GM21360 (cell line): ENCODE measurements around the gene ZRANB1.

Source experiments
- ATAC-seq: cut with Tn5 transposase; IDR thresholded peaks from one replicate; pipeline ENCODE4 v1.9.1; 2021; ENCODE audit warnings: mild to moderate bottlenecking, moderate library complexity; ENCODE audit not compliant: unreplicated experiment

Gene ZRANB1

DNA sequence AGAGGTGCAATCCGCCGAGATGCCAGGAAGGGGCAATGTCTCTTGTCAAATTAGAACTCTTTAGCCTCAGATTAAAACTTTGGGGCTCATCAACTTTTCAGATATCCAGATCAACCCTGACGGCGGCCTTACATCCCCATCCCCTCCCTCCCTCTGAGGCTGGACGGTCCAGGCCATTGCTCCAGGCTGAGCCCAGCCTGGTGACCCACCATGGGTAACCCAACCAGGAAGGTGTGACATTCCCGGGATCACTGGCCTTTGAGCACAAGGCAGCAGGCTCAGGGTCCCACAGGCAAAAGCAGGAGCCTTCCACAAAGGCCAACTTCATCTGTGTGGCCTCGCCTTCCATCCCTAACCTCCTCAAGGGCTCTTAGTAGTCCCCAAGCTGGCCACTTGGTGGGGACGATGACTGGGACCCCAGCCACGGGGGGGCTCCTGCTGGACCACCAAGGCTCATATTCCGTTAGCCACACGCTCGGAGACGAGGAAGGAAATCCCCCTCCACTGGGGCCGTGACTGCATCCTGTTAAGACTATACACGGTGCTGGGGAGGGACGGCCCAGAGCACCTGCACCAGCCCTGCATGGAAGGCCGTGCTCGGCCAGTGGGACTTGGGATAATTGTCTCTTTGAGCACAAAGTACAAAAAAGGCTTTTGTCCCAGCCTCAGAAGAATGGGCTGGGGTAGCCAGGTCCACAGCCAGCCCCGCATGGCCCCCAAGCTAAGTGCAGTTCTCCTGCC is 62.8 kb downstream of the ZRANB1 start:
- ATAC-seq = no peak

DNA sequence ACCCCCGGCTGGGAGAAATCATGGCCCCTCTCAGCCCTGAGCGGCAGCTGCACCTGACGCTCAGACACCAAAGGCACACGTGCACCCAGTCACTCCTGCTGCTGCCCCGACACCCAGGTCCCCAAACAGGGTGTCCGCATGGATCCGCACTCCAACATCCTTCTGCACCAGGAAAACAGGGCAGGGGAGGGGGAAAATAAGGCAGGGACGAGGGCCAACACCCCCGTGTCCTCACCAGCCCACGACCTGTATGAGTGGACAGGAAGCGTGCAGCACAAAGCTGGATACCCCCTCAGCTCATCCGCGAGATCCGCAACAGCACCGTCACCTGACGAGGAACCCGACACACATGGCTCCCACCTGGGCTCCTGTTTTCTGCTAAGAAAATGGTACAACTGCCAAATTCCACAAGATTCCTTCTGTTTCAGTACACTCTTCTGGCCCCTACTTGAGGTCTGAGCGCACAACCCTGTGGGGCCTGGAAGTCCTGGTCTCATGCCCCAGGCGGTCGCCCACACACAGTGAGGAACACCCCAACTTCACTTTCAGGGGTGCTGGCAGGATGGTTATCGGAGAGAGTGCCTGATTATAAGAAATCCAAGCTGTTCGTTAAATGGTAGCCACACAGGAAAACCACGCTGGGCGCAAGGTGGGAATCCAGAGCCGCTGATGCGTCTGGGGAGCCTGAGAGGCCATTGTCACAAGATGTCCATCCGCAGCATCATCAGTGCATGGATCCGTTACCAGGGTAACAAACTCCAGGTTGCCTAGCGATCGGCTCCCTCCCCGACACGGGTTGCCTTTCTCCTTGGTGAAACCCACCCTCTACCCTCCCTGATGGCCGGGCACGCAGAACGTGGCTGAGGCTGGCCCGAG is 63.6 kb downstream of the ZRANB1 start:
- ATAC-seq = no peak

DNA sequence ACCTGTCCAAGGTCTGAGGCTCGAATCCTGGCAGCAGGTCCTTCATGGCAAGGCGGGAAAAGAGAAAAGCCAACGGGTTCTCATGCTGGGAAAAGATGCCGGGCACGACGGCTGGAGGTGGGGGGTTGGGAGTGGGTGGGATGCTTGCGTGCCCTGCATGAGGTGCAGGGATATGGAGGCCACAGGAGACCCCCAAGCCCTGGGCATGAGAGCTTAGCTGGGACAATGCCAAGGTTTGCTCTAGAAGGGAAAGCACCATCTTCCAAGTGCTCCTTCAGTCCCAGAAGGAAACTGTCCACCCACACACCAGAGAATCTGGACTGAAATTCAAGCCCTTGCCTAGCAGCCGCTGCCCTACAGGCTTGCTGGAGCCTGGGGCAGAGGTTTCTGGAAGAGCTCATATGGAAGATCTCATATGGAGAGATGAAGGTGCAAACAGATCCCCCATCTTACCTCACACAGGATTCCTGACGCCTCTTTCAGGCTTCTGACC is 64.3 kb downstream of the ZRANB1 start:
- no peak for ATAC-seq

DNA sequence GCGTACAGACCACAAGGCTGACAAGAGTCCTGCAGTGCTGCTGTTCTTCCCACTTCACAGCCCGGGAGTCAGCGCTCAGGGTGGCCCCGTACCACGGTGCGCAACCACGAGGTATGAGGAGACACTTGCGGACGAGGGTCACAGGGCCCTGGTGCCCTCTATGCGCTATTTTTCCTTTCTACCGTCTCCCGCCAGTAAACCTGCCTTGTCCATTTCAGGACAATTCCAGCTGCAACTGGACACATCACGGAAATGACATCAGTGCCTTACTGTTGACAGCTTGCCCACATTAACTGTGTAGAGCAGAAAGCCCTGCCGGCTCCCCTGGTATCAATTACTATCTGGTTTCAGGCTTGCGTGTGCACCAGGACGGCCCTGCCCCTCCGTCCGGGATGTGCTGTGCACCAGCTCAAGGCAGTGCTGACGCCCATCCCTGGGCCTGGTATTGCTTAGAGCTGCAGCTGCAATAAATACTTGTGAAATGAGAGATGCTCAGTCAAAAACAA is 65.1 kb downstream of the ZRANB1 start:
- no peak for ATAC-seq

DNA sequence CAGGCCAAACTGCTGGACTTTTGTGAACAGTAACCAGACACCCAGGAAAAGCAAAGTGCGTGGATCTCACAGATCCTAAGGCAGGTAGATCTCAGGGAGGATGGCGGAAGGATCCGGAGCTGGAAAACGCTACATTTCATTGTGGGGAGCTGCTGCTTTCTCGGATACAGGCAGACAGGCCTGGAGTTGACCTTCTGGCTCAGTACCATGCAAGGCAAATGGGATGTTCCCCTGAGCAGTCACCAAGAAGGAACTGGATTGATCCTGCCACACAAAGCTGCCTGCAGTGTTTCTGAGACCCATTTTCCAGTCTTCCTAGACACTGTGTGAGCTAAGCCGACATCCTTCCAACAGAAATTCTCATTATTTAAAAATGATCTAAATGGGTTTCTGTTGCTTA is 65.5 kb downstream of the ZRANB1 start:
- ATAC-seq = no peak

DNA sequence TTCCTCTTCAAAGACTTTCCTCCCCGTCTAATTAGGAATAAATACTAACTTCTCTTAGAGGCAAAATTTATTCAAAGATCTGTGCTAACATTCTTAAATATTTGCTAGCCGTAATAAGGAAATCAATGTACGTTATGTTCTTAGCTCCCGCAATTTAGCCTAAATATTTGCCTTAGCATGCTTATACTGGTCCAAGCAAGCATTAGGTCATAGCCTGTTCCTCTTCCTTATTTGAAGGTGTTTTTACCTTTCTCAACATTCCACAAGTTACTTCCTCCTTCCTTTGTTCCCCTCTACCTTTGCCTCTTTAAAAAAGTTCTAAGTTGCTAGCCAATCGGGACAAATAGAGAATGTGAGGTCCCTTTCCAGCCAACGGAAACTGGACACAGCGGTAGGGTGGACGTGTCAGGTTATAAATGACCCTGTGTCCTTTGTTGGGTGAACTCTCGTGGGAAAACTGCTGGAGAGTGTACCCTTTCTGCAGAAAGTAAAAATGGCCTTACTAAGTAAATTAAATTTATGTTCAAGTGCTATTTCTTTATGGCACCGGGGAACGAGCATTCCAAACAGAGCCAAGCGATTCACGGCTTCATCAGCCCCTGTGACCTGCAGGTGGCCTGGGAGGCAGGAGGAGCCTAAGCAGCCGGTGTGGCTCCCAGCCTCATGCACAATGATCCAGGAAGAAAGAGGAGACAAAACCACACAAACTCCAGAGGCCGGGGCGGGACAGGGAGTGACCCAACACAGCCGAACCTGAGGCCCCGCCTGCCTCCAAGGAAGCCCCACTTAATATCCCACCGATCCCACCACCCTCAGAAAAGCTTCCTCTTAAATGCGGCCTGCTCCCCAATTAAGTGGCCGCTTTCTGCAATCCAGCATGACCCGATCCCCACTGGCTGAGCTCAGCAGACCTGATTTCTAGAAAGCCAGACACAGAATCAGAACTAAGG is 67.0 kb downstream of the ZRANB1 start:
- ATAC-seq = no peak

DNA sequence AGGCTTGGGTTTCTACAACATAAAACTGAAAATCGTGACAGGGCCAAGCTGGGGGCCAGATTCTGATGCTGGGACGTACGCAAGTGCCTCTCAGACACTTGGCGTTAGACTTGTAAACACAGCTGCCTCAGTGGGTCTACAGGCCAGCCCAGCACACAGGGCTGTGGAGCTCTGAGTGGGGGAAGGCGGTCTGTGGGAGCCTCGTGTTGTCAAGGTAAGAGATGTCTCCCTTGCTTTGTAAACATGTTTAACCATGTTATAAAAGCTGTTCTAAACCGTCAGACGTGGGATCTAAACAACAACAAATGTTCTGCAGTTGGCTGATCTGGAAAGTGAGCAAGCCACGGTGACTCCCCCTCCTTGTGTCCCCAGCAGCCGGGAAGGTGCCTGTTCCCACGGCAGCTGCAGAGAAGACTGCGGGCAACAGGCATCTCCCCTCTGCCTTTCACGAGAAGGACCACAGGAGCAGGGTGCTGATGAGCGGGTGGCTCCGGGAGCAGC is 67.8 kb downstream of the ZRANB1 start:
- no peak for ATAC-seq

DNA sequence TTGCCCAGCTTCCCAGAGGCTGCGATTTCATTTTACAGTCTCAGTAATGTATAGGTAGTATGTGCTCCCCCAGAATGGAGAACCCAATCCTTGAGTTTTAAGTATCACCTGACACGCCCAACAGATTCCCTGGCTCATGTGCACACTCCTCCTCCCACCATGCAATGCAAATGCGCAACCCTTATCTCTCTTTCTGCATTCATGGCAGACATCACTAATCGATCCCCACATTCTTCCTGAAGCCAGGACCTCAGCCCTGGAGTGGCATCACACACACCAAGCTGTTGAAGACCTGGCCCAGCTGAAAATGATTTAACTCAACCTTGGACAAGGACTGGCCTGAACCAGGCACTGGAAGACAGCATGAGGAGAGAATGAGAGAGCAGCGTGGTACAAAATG is 68.4 kb downstream of the ZRANB1 start:
- ATAC-seq = no peak

DNA sequence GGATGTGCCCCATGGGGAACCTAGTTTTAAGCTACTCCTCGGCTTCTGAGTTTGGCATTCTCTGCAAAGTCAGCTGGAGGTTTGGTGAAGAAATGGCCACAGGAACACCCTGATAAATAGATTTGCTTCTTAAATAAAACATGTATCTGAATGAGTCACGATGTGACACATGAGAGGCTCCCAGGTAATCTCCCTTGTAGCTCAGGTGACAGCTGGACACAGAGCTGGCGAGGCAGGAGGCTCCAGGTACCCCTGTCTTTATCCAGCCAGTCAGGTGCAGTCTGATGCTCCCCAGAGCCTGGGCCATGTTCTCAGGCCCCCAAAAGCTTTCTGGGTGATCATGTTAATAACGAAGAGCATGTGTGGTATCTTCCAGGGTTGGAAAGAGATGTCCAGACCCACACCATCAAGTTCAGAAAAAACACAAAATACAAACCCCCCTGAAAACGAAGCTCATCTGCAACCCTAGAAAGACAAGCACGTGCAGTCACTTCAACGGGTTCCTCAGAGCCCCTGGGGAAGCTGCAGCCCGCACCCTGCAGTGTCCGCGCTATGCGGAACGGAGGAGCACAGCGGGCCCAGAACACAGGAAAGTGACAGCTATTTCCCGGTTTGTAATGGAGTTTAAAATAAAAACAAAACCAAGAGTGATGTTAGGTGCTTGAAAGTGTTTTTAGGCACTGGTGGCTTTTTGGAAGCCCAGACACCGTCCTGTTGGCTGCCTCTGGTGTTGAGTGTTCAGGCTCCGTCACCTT is 69.4 kb downstream of the ZRANB1 start:
- ATAC-seq = no peak

DNA sequence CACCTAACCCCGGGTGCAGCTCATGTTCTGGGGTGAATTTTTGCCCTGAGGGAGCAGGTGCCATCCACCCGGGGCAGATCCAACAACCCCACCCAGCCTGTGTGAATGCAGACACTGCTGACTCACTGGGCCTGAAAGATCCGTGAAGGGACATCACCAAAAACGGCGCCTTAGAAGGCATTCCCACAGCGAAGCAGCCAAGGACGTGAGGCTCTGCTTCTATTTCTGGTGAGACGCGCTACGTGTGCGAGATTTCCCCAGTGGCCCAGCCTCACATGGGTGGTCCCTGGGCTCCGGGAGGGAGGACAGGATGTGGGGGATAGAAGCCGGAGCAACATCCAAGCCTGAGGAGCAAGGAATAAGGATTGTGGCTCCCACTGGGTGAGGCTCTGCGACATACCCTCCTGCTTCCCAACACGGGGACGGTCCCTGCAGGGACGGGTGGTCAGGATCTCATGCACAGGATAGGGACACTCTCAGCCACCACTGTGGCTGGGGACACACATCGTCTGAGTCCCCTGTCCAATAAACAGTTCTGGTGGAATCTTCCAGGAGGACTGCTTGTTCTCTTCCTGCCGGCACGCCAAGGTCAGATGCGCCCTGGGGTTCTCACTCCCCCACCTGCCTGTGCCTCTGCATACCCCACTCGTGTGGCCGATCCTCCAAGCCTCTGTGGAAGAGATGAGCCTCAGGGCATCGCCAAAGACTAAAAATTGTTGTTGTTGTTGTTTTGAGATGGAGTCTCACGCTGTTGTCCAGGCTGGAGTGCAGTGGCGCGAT is 70.2 kb downstream of the ZRANB1 start:
- no peak for ATAC-seq

DNA sequence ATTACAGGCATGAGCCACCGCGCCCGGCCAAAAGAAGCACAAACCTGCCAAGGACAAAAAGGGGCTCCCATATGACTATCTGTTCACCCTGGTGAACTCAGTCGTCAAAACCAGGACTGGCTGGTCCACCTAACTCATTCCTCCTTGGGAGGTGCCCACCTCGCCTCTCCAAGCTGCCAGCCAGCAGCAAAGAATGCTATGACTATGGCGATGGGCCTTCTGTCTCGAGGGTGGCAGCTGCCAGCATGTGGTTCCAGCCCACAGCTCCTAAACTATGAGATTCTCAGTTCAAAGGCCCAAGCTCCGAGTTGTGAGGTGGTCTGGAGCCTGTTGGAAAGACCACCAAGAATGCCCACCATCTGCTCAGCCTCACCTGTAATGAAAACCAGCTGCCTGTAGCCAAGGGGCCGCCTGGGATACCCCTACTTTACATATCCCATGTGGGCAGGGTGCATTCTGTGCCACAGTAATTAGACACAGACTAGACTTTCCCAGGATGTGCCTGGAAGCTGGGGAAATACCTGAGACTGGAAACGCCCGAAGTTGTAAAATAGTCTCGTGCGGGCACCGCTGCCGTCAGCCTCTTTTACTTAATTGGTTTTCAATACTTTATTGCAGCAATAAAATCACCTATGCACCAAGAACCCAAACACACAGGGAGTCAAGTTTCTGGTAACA is 71.1 kb downstream of the ZRANB1 start:
- no peak for ATAC-seq

DNA sequence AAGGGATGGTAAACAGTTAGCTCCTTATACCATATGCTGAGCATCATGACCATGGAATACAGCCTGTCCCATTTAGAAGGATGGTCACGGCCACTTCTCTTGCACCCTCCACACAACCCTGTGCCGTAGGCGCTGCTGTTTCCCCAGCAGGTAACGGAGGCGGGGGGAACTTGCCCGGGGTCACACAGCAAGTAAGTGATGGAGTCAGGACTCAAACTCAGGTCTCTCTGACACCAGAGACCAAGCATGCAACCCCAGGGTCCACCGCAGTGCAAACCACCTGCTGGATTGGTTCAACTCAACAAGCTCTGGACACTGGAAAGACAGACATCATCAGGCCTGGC is 71.6 kb downstream of the ZRANB1 start:
- ATAC-seq = no peak

DNA sequence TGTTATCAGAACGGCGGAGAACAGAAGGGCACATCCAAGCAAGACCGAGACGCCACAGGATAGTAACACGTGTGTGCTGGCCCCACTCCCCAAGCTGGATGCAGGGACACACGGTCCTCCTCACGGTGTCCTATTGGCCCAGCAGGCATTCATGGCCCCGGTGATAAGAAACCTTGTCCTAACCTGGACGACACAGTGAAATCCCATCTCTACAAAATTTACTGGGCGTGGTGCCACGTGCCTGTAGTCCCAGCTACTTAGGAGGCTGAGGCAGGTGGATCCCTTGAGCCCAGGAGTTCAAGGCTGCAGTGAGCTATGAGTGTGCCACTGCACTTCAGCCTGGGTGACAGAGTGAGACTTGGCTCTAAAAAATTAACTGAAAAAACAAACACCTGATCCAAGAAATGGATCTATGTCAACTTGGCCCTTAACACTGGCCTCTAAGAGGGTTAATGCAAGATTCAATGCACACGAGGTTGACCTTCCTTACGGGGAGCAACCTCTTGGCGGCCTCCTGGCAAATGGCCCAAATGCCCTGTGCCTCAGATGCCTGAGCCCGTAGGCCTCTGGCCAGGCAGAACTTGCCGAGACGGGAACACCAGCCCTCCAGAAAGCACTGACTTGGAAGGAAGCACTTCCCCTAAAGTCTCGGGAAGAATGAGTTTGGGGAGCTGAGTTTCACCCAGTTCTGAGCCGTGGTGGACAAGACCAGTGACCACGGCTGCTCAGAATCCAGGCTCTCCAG is 72.3 kb downstream of the ZRANB1 start:
- ATAC-seq = no peak

DNA sequence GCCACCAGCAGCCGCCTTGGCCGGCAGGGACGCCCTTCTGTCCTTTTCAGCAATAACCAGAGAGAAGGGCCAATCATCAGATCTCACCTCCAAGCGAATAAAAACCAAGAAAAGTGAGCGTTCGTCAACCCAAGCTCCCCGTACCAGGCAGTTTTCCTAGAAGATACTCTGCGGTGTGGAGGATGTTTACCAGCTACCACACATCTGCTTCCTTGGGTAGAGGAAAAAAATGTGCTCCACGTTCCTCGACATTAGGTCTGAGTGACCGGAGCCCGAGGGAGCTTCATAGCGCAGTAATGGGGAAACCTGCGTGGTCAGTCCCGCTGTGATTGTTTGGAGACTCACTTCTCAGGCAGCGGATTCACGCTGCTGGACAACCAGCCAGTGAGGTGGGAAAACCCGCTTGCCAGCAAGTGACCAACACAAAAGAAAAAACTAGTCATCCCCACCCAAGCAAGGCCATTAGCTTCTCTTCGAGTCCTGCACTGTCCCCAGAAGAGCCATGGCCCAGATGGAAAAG is 73.0 kb downstream of the ZRANB1 start:
- ATAC-seq = no peak

DNA sequence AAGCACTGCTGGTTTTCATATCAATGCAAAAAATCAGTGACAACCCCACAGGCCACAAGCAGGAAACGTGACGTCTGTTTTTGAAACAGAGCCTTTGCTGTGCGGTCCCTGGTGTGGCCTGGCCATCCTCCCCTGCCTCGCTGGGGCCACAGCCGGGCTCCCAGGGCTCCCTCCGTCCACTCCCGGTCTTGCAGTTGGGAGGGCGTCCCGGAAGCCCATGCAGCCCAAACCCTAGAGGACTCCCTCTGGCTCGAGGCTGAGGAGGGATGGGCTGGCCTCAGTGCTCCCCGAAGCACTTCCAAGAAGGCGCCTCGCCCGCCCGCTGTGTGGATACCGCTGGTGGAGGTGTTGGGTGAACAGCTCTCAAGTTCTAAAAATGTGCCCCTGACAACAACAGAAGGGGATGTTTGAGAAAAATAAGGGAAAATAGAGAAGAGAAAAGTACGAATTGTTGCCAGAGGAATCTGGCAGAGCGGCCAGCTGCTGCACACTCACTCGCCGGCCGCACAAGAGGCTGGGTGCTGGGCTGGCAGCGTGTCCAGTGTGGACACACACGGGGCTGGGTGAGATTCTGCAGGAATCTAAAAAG is 73.5 kb downstream of the ZRANB1 start:
- no peak for ATAC-seq

DNA sequence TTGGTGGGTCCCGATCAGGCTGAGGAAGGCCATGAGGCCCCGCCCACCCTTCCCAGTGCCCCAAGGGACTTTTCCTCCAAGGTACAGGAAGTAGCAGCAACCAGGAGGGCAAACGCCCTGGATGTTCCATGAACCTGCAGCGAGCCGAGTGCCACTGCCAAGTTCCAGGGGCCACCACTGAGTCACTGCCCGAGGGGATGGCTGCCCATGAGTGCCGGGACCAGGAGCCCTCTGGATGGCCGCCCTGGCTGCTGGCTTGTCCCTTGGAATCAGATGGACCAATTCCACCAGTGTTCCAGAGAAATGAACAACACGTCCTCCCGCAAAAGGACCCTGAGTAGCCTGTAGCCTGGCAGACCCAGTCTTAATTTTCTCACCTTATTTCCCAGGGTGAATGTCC is 74.2 kb downstream of the ZRANB1 start:
- no peak for ATAC-seq

DNA sequence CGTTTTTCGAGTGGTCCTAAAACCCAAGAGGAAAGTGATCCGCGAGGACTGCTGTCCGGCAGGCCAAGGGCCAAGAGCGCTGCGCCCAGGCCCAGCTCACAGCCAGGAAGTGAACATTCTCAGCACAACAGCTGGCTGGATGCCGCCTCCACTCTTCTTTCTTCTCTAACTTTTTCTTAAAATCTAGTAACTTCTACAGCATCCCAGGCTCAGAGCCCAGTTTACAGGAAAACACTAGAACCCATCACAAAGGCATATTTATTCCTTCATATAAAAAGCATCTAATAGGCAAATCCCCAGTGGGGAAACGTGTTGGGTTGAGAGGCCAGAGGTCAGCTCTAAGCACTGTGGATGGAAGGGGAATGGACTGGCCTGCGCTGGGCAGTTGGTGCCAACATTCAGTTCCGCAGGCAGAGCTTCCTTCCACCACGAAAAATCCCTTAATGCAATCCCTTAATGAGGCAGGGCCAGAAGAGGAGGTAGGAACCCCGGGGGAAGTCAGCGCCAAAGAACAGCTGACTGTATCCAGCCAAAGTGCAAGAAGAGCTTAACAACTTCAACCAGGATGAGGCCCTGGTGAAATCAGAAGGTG is 74.8 kb downstream of the ZRANB1 start:
- ATAC-seq = no peak
